Prostate gland (tissue), 2 donors: ENCODE data around the gene A4GNT.
"Not testable (repeated sequence)": the region's sequence is repeated elsewhere in the genome, so short reads cannot be mapped to it uniquely, and the experiment has no call there.

Experiments
- CTCF ChIP-seq, 4 experiments: fragments of 200-600 bp in 2 of 4; fragments of 450-650 bp in 2 of 4; sonication (generic) in 2 of 4; IDR thresholded peaks; 1 replicate in 3 of 4; 2 replicates in 1 of 4; pipeline ENCODE4 v1.5.1; 2016 to 2019; ENCODE audit warnings: antibody characterized with exemption in 4 of 4, mild to moderate bottlenecking in 2 of 4, moderate library complexity in 2 of 4
- POLR2A ChIP-seq: fragments of 450-650 bp; IDR thresholded peaks from one replicate; pipeline ENCODE4 v1.6.1; 2016; ENCODE audit warnings: antibody characterized with exemption, mild to moderate bottlenecking
- POLR2AphosphoS5 ChIP-seq: sonication (generic); formaldehyde crosslinking; IDR thresholded peaks from one replicate; pipeline ENCODE4 v1.6.1; 2017; ENCODE audit warnings: antibody characterized with exemption

- TF ChIP-seq CTCF (IDR thresholded peaks at IDR 0.05); POLR2A; POLR2AphosphoS5: not testable (repeated sequence)
Measured at GRCh38 chr3:138101351-138101940, 30.7 kb downstream of the A4GNT start.
